CD4-positive, alpha-beta T cell treated with Interleukin-15 for 4 hours (primary cell): Measurements from ENCODE around the gene SHC1.
A peak's percentile ranks its signal among the peaks of the same experiment; 100 is the strongest.

ENCODE experiments used
- DNase-seq: peaks from one replicate; pipeline ENCODE4 v3.0.0-alpha.2; 2020; ENCODE audit warnings: low spot score

SHC1 gene

GRCh38 chr1:154956544-154956941 lies 14.0 kb downstream of the SHC1 start:
- no peak for DNase-seq

- peak; percentile 96 for DNase-seq
Observed at GRCh38 chr1:154955718-154956543, 14.6 kb downstream of the SHC1 start, which contains the start of gene PBXIP1. PBXIP1 (minus strand) TSS chr1:154956099; CDS start chr1:154953721, 2,378 bp downstream.

- peak; percentile 99 for DNase-seq
Observed at GRCh38 chr1:154955039-154955717, 15.4 kb downstream of the SHC1 start.

- DNase-seq = no peak
Observed at GRCh38 chr1:154954541-154954940, 16.0 kb downstream of the SHC1 start.

GRCh38 chr1:154953611-154954038 lies 16.9 kb downstream of the SHC1 start:
- no peak for DNase-seq

- DNase-seq = no peak
Observed at GRCh38 chr1:154952664-154953063, 17.9 kb downstream of the SHC1 start.

- peak; percentile 64 for DNase-seq
Observed at GRCh38 chr1:154951901-154952657, 18.5 kb downstream of the SHC1 start.

- DNase-seq = no peak
Observed at GRCh38 chr1:154948079-154948478, 22.5 kb downstream of the SHC1 start.

- DNase-seq = no peak
Observed at GRCh38 chr1:154945962-154946850, 24.3 kb downstream of the SHC1 start.

GRCh38 chr1:154945160-154945961 lies 25.2 kb downstream of the SHC1 start:
- no peak for DNase-seq

GRCh38 chr1:154944401-154945159 lies 26.0 kb downstream of the SHC1 start:
- no peak for DNase-seq

GRCh38 chr1:154943649-154944400 lies 26.7 kb downstream of the SHC1 start:
- peak; percentile 23 for DNase-seq

GRCh38 chr1:154941333-154942013 lies 29.1 kb downstream of the SHC1 start:
- no peak for DNase-seq

- peak; percentile 23 for DNase-seq
Observed at GRCh38 chr1:154940651-154941194, 29.8 kb downstream of the SHC1 start.

- no peak for DNase-seq
Observed at GRCh38 chr1:154940213-154940560, 30.4 kb downstream of the SHC1 start.

GRCh38 chr1:154938604-154939399 lies 31.7 kb downstream of the SHC1 start:
- DNase-seq = no peak

- no peak for DNase-seq
Observed at GRCh38 chr1:154937988-154938386, 32.6 kb downstream of the SHC1 start.
